ENCODE data around the gene NSD1. TPM values are rescaled to one million over a fixed set of nuclear protein-coding genes. Genes with fewer than 3 reads are reported as not detected.
"Not testable (repeated sequence)": the region's sequence is repeated elsewhere in the genome, so short reads cannot be mapped to it uniquely, and the experiment has no call there.

NSD1 gene
- total and polyA plus RNA-seq, 5 donors, result 10.0 to 55.5 (median 49.0) TPM

- Histone ChIP-seq H3K4me1 (ENCODE audit: control insufficient read depth, insufficient read depth, low read length) (peaks cover 18% of the 10 kb centered on the region), H3K9me3 (ENCODE audit: control insufficient read depth, low read length) (no peaks in the 10 kb centered on the region), H3K27ac (ENCODE audit: low read length) (peak overlapping the region; percentile 69), H3K27me3 (ENCODE audit: control insufficient read depth, insufficient read depth) (no peaks in the 10 kb centered on the region), H3K4me3 (ENCODE audit: low read length) (peak overlapping the region; percentile 69)
- ATAC-seq (no peak), DNase-seq (peak in 1 of 3 donors; percentile 42)
- intact Hi-C loops (cut with DNase I), result loop anchor here in 1 of 4 donors (10.0 kb wide), 1 partner anchor 190 kb away; no protein-coding TSS in a partner anchor
- 32% methylated on average over 19 of the region's 19 CpGs for WGBS
Measured at GRCh38 chr5:177304392-177305119, 171.0 kb downstream of the NSD1 start.

GRCh38 chr5:177306103-177306640, 172.6 kb downstream of the NSD1 start:
- WGBS, result 83% methylated on average over 11 of the region's 11 CpGs
- intact Hi-C loops (cut with DNase I), result loop anchor here in 1 of 4 donors (10.0 kb wide), 1 partner anchor 191 kb away; no protein-coding TSS in a partner anchor
- not testable (repeated sequence) for H3K27me3 ChIP-seq (ENCODE audit: control insufficient read depth, insufficient read depth); ATAC-seq; H3K4me3 ChIP-seq (ENCODE audit: low read length); H3K9me3 ChIP-seq (ENCODE audit: control insufficient read depth, low read length); H3K27ac ChIP-seq (ENCODE audit: low read length)
- peaks cover 18% of the 10 kb centered on the region for H3K4me1 ChIP-seq (ENCODE audit: control insufficient read depth, insufficient read depth, low read length)
- DNase-seq, result peak in 1 of 3 donors; percentile 24

GRCh38 chr5:177306674-177307543, 173.3 kb downstream of the NSD1 start:
- intact Hi-C loops (cut with DNase I), result loop anchor here in 1 of 4 donors (10.0 kb wide), 1 partner anchor 192 kb away; no protein-coding TSS in a partner anchor

GRCh38 chr5:177307544-177308363, 174.2 kb downstream of the NSD1 start:
- WGBS, result 82% methylated on average over 43 of the region's 43 CpGs
- no peaks in the 10 kb centered on the region for H3K9me3 ChIP-seq (ENCODE audit: control insufficient read depth, low read length)
- no peak for ATAC-seq
- no peaks in the 10 kb centered on the region for H3K27me3 ChIP-seq (ENCODE audit: control insufficient read depth, insufficient read depth)
- peaks cover 7% of the 10 kb centered on the region for H3K4me1 ChIP-seq (ENCODE audit: control insufficient read depth, insufficient read depth, low read length)
- intact Hi-C loops (cut with DNase I), result loop anchor here in 1 of 4 donors (10.0 kb wide), 1 partner anchor 193 kb away; no protein-coding TSS in a partner anchor
- no peak overlapping the region for H3K4me3 ChIP-seq (ENCODE audit: low read length)
- no peak overlapping the region for H3K27ac ChIP-seq (ENCODE audit: low read length)
- DNase-seq, result peak in 1 of 3 donors; percentile 67

More at GRCh38 chr5:177306674-177307543, 173.3 kb downstream of the NSD1 start:
- Histone ChIP-seq H3K4me1 (ENCODE audit: control insufficient read depth, insufficient read depth, low read length) (peaks cover 14% of the 10 kb centered on the region), H3K9me3 (ENCODE audit: control insufficient read depth, low read length) (no peaks in the 10 kb centered on the region), H3K4me3 (ENCODE audit: low read length) (no peak overlapping the region), H3K27me3 (ENCODE audit: control insufficient read depth, insufficient read depth) (no peaks in the 10 kb centered on the region), H3K27ac (ENCODE audit: low read length) (no peak overlapping the region)
- 74% methylated on average over 15 of the region's 15 CpGs for WGBS
- ATAC-seq, result no peak
- peak in 1 of 3 donors; percentile 69 for DNase-seq

- intact Hi-C loops (cut with DNase I), result loop anchor here in 1 of 4 donors (10.0 kb wide), 1 partner anchor 194 kb away; no protein-coding TSS in a partner anchor
- peaks cover 7% of the 10 kb centered on the region for H3K4me1 ChIP-seq (ENCODE audit: control insufficient read depth, insufficient read depth, low read length)
- ATAC-seq (no peak), DNase-seq (peak in 1 of 3 donors; percentile 19)
- H3K9me3 ChIP-seq (ENCODE audit: control insufficient read depth, low read length), result no peaks in the 10 kb centered on the region
- no peak overlapping the region for H3K4me3 ChIP-seq (ENCODE audit: low read length)
- no peak overlapping the region for H3K27ac ChIP-seq (ENCODE audit: low read length)
- 83% methylated on average over 11 of the region's 11 CpGs for WGBS
- H3K27me3 ChIP-seq (ENCODE audit: control insufficient read depth, insufficient read depth), result no peaks in the 10 kb centered on the region
Measured at GRCh38 chr5:177308740-177309139, 175.2 kb downstream of the NSD1 start.

- WGBS, result 61% methylated on average over 10 of the region's 10 CpGs
- H3K9me3 ChIP-seq (ENCODE audit: control insufficient read depth, low read length), result no peaks in the 10 kb centered on the region
- H3K4me3 ChIP-seq (ENCODE audit: low read length), result no peak overlapping the region
- H3K27me3 ChIP-seq (ENCODE audit: control insufficient read depth, insufficient read depth), result no peaks in the 10 kb centered on the region
- H3K27ac ChIP-seq (ENCODE audit: low read length), result no peak overlapping the region
- DNase-seq (peak; percentile 63 to 80 (median 78)), ATAC-seq (peak in 1 of 2 donors; percentile 15)
- intact Hi-C loops (cut with DNase I), result loop anchor here in 2 of 4 donors (10.0 kb wide), 2 partner anchors 195 kb away; partner anchors contain the start of gene DOK3 (in 1 of the 2)
- peaks cover 3% of the 10 kb centered on the region for H3K4me1 ChIP-seq (ENCODE audit: control insufficient read depth, insufficient read depth, low read length)
Measured at GRCh38 chr5:177309351-177310191, 176.0 kb downstream of the NSD1 start.

- H3K4me3 ChIP-seq (ENCODE audit: low read length), result no peak overlapping the region
- intact Hi-C loops (cut with DNase I), result loop anchor here in 1 of 4 donors (10.0 kb wide), 1 partner anchor 194 kb away; the partner anchor contains the start of gene DOK3
- DNase-seq, result peak in 1 of 3 donors; percentile 69
Measured at GRCh38 chr5:177310332-177310731, 176.8 kb downstream of the NSD1 start.

GRCh38 chr5:177310757-177311391, 177.3 kb downstream of the NSD1 start:
- DNase-seq (peak in 1 of 3 donors; percentile 53), ATAC-seq (no peak)
- Histone ChIP-seq H3K27me3 (ENCODE audit: control insufficient read depth, insufficient read depth) (no peaks in the 10 kb centered on the region), H3K9me3 (ENCODE audit: control insufficient read depth, low read length) (no peaks in the 10 kb centered on the region), H3K4me1 (ENCODE audit: control insufficient read depth, insufficient read depth, low read length) (peaks cover 3% of the 10 kb centered on the region), H3K4me3 (ENCODE audit: low read length) (peak overlapping the region; percentile 50), H3K27ac (ENCODE audit: low read length) (no peak overlapping the region)
- WGBS, result 13% methylated on average over 20 of the region's 20 CpGs
- intact Hi-C loops (cut with DNase I), result loop anchor here in 1 of 4 donors (10.0 kb wide), 1 partner anchor 194 kb away; the partner anchor contains the start of gene DOK3

More at GRCh38 chr5:177310332-177310731, 176.8 kb downstream of the NSD1 start:
- H3K27me3 ChIP-seq (ENCODE audit: control insufficient read depth, insufficient read depth), result no peaks in the 10 kb centered on the region
- no peak for ATAC-seq
- peaks cover 3% of the 10 kb centered on the region for H3K4me1 ChIP-seq (ENCODE audit: control insufficient read depth, insufficient read depth, low read length)
- 90% methylated on average over 13 of the region's 13 CpGs for WGBS
- H3K9me3 ChIP-seq (ENCODE audit: control insufficient read depth, low read length), result no peaks in the 10 kb centered on the region
- no peak overlapping the region for H3K27ac ChIP-seq (ENCODE audit: low read length)

GRCh38 chr5:177311392-177311722, 177.8 kb downstream of the NSD1 start:
- peaks cover 3% of the 10 kb centered on the region for H3K4me1 ChIP-seq (ENCODE audit: control insufficient read depth, insufficient read depth, low read length)

More at GRCh38 chr5:177311392-177311722, 177.8 kb downstream of the NSD1 start:
- DNase-seq (peak in 1 of 3 donors; percentile 77), ATAC-seq (peak; percentile 10)
- intact Hi-C loops (cut with DNase I), result loop anchor here in 1 of 4 donors (10.0 kb wide), 1 partner anchor 193 kb away; the partner anchor contains the start of gene DOK3
- Histone ChIP-seq H3K27ac (ENCODE audit: low read length) (no peak overlapping the region), H3K27me3 (ENCODE audit: control insufficient read depth, insufficient read depth) (no peaks in the 10 kb centered on the region), H3K9me3 (ENCODE audit: control insufficient read depth, low read length) (no peaks in the 10 kb centered on the region), H3K4me3 (ENCODE audit: low read length) (peak overlapping the region; percentile 50)
- WGBS, result 1% methylated on average over 23 of the region's 23 CpGs
